PFSK-1 (cell line): ENCODE results near the gene LARP1.

ENCODE experiments used
- POLR2AphosphoS5 ChIP-seq: IDR thresholded peaks from 2 replicates; pipeline ENCODE4 v1.6.1; 2012; ENCODE audit warnings: low read depth, mild to moderate bottlenecking, control low read depth, low read length, moderate library complexity
- REST ChIP-seq, 2 experiments: IDR thresholded peaks; 2 replicates each; pipeline versions ENCODE4 v1.6.1 to v1.8.0; 2011 to 2012; ENCODE audit warnings: low read depth in 2 of 2, low read length in 2 of 2, control low read depth in 1 of 2, inconsistent platforms in 1 of 2, mild to moderate bottlenecking in 1 of 2, moderate library complexity in 1 of 2; ENCODE audit not compliant: insufficient read depth in 1 of 2
- SIN3A ChIP-seq: IDR thresholded peaks from 2 replicates; pipeline ENCODE4 v1.6.1; 2012; ENCODE audit warnings: mild to moderate bottlenecking, low read length, moderate library complexity, borderline replicate concordance; ENCODE audit not compliant: insufficient read depth
- TAF1 ChIP-seq: IDR thresholded peaks from 2 replicates; pipeline ENCODE4 v1.6.1; 2012; ENCODE audit warnings: low read length, control low read depth, borderline replicate concordance; ENCODE audit not compliant: insufficient read depth

GRCh38 chr5:154722097-154722496 lies 33.1 kb upstream of the LARP1 start:
- TF ChIP-seq SIN3A (no peak), REST (IDR thresholded peaks at IDR 0.05; ENCODE audit: insufficient read depth in 1 of 2, low read depth in 2 of 2, low read length in 2 of 2) (no peak), POLR2AphosphoS5 (no peak), TAF1 (no peak)
